ENCODE measurements around the gene HLA-A. TPM values are rescaled to one million over a fixed set of nuclear protein-coding genes. Genes with fewer than 3 reads are reported as not detected.

The HLA-A gene
- total and polyA plus RNA-seq, 2 of the 13 experiments (the other 11 are each of a cell fraction or from before 2014, with no cell fraction given) = 345 to 527 TPM

GRCh38 chr6:29926413-29927274, 15.7 kb upstream of the HLA-A start (continued):
- TF ChIP-seq ZMYM2 (CRISPR knock-in tag; IDR thresholded peaks at IDR 0.05) = no peak
- TF ChIP-seq ZNF136 (CRISPR knock-in tag; IDR thresholded peaks at IDR 0.05; ENCODE audit: low read depth) = no peak
- peak; percentile 55 for TF ChIP-seq HNRNPLL (IDR thresholded peaks at IDR 0.05; ENCODE audit: low read depth, low read length, poor library complexity, severe bottlenecking)
- no peak for TF ChIP-seq CC2D1A (CRISPR knock-in tag; IDR thresholded peaks at IDR 0.05)
- TF ChIP-seq BCL6 (CRISPR knock-in tag; IDR thresholded peaks at IDR 0.05) = no peak
- no peak for TF ChIP-seq CBX1 (IDR thresholded peaks at IDR 0.05; ENCODE audit: low read depth)
- no peak for TF ChIP-seq ZNF652 (CRISPR knock-in tag; IDR thresholded peaks at IDR 0.05; ENCODE audit: borderline replicate concordance, low read depth)
- no peak for TF ChIP-seq ZNF430 (CRISPR knock-in tag; IDR thresholded peaks at IDR 0.05)
- no peak for TF ChIP-seq CREM (IDR thresholded peaks at IDR 0.05)
- no peak for TF ChIP-seq CREM (CRISPR knock-in tag; IDR thresholded peaks at IDR 0.05)
- no peak for TF ChIP-seq HIC2 (CRISPR knock-in tag; IDR thresholded peaks at IDR 0.05; ENCODE audit: low read depth)
- TF ChIP-seq ATM (IDR thresholded peaks at IDR 0.05; ENCODE audit: borderline replicate concordance) = no peak
- TF ChIP-seq, protein P1, sequence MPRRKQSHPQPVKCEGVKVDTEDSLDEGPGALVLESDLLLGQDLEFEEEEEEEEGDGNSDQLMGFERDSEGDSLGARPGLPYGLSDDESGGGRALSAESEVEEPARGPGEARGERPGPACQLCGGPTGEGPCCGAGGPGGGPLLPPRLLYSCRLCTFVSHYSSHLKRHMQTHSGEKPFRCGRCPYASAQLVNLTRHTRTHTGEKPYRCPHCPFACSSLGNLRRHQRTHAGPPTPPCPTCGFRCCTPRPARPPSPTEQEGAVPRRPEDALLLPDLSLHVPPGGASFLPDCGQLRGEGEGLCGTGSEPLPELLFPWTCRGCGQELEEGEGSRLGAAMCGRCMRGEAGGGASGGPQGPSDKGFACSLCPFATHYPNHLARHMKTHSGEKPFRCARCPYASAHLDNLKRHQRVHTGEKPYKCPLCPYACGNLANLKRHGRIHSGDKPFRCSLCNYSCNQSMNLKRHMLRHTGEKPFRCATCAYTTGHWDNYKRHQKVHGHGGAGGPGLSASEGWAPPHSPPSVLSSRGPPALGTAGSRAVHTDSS (CRISPR knock-in tag; conservative IDR thresholded peaks at IDR 0.05) = no peak
- no peak for TF ChIP-seq ZNF512B (CRISPR knock-in tag; IDR thresholded peaks at IDR 0.05; ENCODE audit: borderline replicate concordance)
- TF ChIP-seq ZIK1 (CRISPR knock-in tag; IDR thresholded peaks at IDR 0.05; ENCODE audit: borderline replicate concordance, low read depth) = no peak
- no peak for TF ChIP-seq ZNF776 (CRISPR knock-in tag; IDR thresholded peaks at IDR 0.05)
- TF ChIP-seq, protein P2, sequence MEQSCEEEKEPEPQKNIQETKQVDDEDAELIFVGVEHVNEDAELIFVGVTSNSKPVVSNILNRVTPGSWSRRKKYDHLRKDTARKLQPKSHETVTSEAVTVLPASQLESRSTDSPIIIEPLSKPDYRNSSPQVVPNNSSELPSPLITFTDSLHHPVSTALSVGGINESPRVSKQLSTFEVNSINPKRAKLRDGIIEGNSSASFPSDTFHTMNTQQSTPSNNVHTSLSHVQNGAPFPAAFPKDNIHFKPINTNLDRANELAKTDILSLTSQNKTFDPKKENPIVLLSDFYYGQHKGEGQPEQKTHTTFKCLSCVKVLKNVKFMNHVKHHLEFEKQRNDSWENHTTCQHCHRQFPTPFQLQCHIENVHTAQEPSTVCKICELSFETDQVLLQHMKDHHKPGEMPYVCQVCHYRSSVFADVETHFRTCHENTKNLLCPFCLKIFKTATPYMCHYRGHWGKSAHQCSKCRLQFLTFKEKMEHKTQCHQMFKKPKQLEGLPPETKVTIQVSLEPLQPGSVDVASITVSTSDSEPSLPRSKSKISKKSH (CRISPR knock-in tag; IDR thresholded peaks at IDR 0.05; ENCODE audit: borderline replicate concordance) = no peak
- TF ChIP-seq PHF20 (CRISPR knock-in tag; IDR thresholded peaks at IDR 0.05) = peak; percentile 45
- peak; percentile 27; the same call in 1 of the 2 replicates for TF ChIP-seq ZNF441 (CRISPR knock-in tag; IDR thresholded peaks at IDR 0.05; ENCODE audit: borderline replicate concordance)
- TF ChIP-seq RFX3 (CRISPR knock-in tag; IDR thresholded peaks at IDR 0.05) = no peak
- no peak for TF ChIP-seq ZNF720 (CRISPR knock-in tag; IDR thresholded peaks at IDR 0.05)
- no peak for TF ChIP-seq ZNF850 (CRISPR knock-in tag; conservative IDR thresholded peaks at IDR 0.05)

Measured in HepG2 (cell line).